ENCODE data around the gene GNAS.
"Not testable (repeated sequence)": the region's sequence is repeated elsewhere in the genome, so short reads cannot be mapped to it uniquely, and the experiment has no call there.

The GNAS gene

GRCh38 chr20:58818586-58819285 is 33.8 kb upstream of the GNAS start:
- DNase-seq (ENCODE audit: low read depth) = peak; percentile 79
- in situ Hi-C loops (cut with HindIII; ENCODE audit: low sequenced_read_pairs) = no loop called here
- TF ChIP-seq CTCF (IDR thresholded peaks at IDR 0.05; ENCODE audit: low read depth, low read length, missing control alignments) = no peak
- no peak overlapping the region for H3K4me3 ChIP-seq (ENCODE audit: low read depth, low read length)

DNA sequence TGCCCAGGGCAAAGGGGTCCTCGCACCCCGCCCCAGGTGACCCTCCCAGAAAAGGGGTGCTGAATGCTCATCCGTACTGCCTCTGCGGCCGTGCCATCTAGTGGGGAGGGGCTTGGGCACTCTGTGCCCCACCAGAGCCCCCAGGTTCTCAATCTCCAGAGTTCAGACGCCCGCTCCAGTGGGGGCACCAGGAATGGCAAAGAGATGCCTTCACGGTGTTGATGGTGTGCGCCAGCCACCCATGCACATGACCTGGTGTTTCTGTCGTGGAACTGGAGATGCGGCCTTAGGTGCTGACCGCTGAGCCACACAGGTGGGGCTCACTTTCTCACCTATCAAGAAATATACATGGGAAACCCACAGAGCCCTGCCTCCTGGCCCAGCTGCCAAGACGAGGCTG is 32.6 kb upstream of the GNAS start:
- in situ Hi-C loops (cut with HindIII; ENCODE audit: low sequenced_read_pairs) = no loop called here
- no peak overlapping the region for H3K4me3 ChIP-seq (ENCODE audit: low read depth, low read length)
- DNase-seq (ENCODE audit: low read depth) = no peak
- no peak for TF ChIP-seq CTCF (IDR thresholded peaks at IDR 0.05; ENCODE audit: low read depth, low read length, missing control alignments)

- in situ Hi-C loops (cut with HindIII; ENCODE audit: low sequenced_read_pairs); H3K4me3 ChIP-seq (ENCODE audit: low read depth, low read length); DNase-seq (ENCODE audit: low read depth): not testable (repeated sequence)
These were observed 32.0 kb upstream of the GNAS start for GRCh38 chr20:58820515-58820914.

GRCh38 chr20:58822149-58822548 is 30.4 kb upstream of the GNAS start:
- no peak overlapping the region for H3K4me3 ChIP-seq (ENCODE audit: low read depth, low read length)

GRCh38 chr20:58822748-58823730 is 29.5 kb upstream of the GNAS start:
- in situ Hi-C loops (cut with HindIII; ENCODE audit: low sequenced_read_pairs) = no loop called here
- DNase-seq (ENCODE audit: low read depth) = no peak
- no peak for TF ChIP-seq CTCF (IDR thresholded peaks at IDR 0.05; ENCODE audit: low read depth, low read length, missing control alignments)
- H3K4me3 ChIP-seq (ENCODE audit: low read depth, low read length) = no peak overlapping the region

More at GRCh38 chr20:58822149-58822548, 30.4 kb upstream of the GNAS start:
- TF ChIP-seq CTCF (IDR thresholded peaks at IDR 0.05; ENCODE audit: low read depth, low read length, missing control alignments) = no peak
- in situ Hi-C loops (cut with HindIII; ENCODE audit: low sequenced_read_pairs) = no loop called here
- DNase-seq (ENCODE audit: low read depth) = no peak

DNA sequence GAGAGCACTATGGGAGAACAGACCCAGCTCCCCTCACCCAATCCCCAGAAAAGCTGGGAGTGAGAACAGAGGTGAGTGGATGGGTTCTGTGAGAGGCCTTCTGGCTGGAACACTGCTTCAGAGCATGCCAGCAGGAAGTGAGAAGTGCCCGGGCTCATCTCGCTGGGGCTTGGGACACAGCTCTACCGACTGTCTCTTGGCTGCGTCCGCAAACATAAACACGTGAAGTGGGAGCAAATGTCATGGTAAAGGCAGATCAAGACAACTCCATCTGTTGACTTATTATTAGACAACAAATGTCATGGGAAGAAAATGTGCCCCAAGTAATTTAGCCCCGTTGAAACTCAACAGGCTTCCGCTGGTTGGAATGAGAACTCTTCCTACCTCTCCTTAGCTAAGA is 27.7 kb upstream of the GNAS start:
- H3K4me3 ChIP-seq (ENCODE audit: low read depth, low read length) = no peak overlapping the region
- no peak for TF ChIP-seq CTCF (IDR thresholded peaks at IDR 0.05; ENCODE audit: low read depth, low read length, missing control alignments)
- in situ Hi-C loops (cut with HindIII; ENCODE audit: low sequenced_read_pairs) = no loop called here
- DNase-seq (ENCODE audit: low read depth) = no peak

DNA sequence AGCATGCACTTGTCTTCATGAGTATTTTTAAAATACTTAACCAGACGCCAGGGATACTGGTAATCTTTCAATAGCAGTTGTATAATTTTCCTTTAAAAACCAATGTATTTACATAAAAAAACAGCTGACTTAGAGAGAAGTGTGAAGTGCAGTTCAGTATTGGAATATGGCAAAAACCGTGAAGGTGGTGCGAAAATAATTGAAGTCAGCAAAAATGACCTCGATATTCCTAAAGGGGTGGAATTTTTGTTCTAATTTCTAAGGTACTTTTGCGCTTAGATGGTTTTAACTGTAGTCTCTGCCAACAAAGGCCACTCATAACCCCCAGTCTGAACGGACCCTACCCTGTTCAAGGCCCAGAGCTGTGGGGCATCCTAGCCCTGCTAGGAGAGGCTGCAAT is 27.1 kb upstream of the GNAS start:
- H3K4me3 ChIP-seq (ENCODE audit: low read depth, low read length) = no peak overlapping the region
- in situ Hi-C loops (cut with HindIII; ENCODE audit: low sequenced_read_pairs) = no loop called here
- TF ChIP-seq CTCF (IDR thresholded peaks at IDR 0.05; ENCODE audit: low read depth, low read length, missing control alignments) = no peak

More for the DNA sequence above, 27.1 kb upstream of the GNAS start:
- DNase-seq (ENCODE audit: low read depth) = no peak

Measured in astrocyte of the cerebellum (primary cell).